ENCODE measurements around the gene LRRC3.
"Not testable (repeated sequence)": the region's sequence is repeated elsewhere in the genome, so short reads cannot be mapped to it uniquely, and the experiment has no call there.

The LRRC3 gene, protein sequence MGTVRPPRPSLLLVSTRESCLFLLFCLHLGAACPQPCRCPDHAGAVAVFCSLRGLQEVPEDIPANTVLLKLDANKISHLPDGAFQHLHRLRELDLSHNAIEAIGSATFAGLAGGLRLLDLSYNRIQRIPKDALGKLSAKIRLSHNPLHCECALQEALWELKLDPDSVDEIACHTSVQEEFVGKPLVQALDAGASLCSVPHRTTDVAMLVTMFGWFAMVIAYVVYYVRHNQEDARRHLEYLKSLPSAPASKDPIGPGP

DNA sequence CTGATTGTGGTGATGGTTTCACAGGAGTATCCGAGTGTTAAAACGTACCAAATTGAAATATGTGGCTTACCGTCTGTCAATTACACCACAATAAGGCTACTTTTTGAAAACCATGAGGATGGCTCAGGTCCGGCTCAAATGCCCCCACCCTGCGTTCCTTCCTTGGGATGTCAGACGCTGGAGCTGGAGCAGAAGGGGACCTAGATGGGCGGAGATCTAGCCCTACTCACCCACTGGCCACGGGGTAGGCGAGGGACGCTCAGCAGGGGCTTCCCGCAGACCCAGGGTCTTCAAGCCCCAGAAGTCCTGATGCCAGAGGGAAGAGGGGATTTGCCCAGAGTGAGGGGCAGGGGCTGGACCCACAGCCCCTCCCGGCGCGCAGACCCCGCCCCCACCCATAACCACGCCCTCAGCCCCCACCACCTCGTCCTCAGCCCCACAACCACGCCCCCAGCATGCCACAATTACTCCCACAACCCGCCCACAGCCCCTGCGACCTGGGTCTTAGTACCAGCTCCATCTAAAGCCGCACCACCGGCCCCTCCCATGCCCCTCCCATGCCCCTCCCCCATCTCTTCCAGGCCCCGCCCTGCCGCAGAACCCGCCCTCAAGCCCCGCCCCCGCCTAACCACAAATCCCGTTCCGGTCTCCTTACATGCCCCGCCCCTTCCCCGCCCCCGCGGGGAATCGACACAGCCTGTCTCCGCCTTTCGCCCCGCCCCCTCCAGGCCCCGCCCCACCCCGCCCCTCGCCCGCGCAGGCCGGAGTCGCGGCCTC lies at the start of gene LRRC3:
TSS of gene LRRC3 (plus strand) at position 764 of the 777 bp plus-strand sequence. CDS start 1,135 bp downstream, outside the sequence.
- DNase-seq = peak; percentile 77

DNA sequence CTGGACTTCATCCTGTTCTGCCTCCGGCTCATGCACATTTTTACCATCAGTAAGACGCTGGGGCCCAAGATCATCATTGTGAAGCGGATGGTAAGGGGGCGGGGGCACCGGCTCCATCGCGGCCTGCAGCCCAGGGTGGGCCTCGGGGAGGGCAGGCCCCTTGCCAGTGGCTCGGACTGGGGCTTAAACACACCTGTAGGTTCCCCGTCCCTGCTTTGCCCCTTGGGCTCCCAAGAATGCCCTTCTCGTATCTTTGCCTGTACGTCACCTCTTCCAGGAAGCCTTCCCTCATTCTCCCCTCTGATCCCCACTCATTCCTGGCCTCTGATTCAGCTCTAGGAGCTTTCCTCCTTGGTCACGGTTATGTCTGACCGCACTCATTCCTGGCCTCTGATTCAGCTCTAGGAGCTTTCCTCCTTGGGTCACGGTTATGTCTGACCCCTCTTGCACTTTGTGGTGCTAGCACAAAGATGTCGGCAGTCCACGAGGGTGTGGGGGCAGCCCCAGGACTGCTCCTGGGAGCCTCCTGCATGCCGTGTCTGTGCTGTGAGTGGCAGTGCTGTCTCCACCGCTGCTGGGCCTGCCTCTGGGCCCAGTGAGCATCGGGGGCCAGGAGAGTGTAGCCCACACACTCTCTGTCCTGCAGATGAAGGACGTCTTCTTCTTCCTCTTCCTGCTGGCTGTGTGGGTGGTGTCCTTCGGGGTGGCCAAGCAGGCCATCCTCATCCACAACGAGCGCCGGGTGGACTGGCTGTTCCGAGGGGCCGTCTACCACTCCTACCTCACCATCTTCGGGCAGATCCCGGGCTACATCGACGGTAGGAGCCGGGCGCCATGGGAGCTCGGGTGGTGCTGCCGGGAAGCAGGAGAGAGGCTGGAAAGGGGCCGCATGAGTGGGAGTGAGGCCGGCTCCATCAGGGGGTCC lies 49.1 kb upstream of the LRRC3 start:
- DNase-seq = no peak

DNA sequence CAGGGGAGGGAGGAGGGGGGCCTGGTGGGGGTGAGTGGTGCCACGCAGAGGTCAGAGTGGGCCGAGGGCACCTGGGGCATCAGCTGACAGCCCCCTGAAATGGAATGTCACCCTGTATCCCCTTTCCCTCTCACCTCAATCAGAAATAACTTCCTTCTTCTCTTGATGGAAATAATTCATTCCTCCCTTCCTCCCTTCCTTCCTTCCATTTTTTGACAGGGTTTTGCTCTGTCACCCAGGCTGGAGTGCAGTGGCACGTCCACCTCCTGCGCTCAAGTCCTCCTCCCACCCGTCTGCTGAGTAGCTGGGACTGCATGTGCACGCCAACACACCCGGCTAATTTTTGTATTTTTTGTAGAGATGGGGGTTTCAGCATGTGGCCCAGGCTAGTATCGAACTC lies 48.4 kb upstream of the LRRC3 start:
- DNase-seq = no peak

DNA sequence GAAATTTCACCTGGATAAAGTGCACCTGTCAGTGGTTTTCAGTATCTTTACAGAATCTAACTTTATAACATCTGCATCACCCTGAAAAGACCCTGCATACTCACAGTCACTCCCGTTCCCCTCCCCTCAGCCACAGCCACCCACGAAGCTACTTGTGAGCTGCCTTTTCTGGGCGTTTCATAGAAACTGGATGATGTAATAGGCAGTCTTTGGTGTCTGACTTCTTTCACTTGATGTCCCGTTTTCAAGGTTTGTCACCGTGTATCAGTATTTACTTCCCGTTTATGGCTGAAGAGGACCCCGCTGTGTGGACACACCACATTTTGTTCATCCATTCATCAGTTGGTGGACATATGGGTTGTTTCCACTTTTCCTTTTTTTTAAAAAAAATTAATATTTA lies 47.8 kb upstream of the LRRC3 start:
- peak; percentile 35 for DNase-seq

DNA sequence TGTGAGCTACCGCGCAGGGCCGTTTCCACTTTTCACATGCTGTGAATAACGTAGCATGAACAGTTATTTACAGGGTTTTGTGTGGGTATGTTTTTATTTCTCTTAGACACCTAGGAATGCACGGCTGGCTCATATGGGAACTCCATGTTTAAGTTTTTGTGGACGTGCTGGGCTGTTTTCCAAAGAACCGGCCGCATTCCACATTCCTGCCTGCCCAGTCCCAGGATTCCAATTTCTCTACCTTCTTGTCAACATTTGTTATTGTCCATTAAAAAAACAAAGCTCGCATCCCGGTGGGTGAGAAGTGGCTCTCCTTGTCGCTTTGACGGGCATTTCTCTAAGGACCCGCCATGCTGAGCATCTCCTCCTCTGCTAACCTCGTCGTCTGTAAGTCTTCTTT lies 47.1 kb upstream of the LRRC3 start:
- no peak for DNase-seq

DNA sequence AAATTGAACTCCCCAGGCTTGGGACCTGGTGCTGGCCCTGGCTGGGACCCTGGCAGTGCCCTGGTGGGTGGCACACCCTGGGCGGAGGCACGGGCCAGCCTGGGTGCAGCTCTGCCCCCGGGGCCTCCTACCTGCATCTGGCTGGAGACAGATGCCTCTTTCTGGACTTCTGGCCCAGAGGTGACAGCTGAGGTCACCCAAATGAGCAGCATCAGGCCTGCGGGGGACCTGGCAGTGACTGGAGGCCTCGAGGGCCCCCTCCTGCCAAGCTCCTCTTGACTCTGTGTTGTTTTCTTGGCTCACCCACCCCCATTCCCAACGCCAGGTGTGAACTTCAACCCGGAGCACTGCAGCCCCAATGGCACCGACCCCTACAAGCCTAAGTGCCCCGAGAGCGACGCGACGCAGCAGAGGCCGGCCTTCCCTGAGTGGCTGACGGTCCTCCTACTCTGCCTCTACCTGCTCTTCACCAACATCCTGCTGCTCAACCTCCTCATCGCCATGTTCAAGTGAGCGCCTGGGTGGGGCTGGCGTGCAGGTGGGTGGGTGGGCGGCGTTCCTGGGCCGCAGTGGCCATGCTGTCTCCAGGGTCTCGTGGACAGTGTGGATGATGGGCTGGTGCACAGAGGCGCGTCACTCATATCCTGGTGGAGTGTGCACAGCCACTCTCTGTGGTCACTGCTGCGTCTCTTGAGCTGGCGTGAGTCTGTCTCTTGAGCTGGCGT lies 41.6 kb upstream of the LRRC3 start:
- DNase-seq = no peak

DNA sequence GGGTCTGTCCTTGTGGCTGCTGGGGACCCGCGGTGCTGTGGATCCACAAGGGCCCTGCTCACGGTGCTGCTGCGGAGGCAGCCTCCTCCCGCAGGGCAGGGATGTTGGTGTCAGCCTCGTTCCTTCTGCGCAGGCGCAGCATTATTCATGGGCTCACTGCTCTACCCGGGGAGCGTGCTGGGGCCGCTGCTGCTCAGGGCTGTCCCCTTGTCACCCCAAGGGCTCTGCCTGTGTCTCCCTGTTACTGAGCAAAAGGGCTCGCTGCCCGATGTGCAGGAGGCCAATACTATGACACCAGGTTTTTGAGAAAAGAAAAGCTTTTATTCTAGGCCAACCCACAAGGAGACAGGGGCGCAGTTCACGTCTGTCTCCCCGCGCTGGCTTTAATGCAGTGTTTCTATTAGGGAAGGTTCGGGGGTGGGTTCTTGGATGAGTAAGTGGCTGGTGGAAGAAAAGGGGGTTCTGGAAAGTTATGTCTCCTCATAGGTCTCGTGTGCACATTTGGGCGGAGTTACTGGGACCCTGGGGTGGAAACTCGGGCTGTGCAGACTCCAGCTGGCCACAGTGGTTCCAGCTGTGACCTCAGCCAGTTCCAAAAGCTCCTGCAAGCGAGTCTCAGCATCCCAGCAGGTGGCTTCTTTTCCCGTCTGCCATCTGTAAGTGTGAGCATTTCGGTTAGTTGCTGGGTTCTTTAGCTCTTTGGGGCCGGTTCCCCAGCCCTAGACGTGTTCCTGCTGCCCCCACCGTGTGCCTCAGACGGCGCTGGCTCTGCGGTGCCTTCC lies 40.8 kb upstream of the LRRC3 start:
- no peak for DNase-seq

DNA sequence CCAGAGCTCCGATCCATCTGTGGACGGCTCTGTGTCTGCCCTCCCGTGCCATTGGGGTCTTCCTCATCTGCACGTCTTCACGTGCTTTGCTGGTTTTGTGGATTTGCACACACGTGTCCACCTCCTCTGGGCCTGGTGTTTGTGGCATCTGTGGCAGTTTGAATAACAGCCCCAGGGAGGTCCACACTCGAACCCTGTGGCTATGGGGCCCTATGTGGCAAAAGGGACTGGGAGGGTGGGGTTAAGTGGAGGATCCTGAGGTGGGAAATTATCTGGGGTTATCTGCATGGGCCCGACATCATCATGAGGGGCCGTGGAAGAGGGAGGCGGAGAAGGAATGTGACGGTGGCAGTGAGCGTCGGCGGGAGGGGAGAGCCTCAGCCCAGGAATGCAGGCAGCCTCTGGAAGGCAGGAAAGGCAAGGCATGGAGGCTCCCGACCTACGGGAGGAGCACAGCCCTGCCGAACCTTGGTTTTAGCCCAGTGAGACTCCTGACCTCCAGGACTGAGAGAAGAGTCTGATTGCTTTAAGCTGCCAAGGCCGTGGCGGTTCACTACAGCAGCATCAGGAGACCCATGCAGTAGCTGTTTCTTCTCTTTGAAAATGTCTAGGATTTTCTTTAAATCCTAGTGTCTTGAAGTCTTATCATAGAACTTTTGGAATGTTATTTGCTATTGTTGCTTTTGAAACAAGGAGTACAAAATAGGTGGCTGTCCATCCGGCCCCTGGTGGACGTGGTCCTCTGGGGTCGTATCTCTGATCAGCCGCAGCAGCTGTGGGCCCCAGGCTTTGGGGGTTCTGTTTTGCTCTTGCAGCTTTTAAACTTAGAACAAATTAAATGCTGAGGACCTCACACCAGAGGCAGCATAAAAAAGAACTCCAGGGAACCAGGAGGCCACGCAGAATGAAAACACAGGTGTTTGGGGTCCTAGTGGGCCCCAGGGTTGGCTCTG lies 40.0 kb upstream of the LRRC3 start:
- no peak for DNase-seq

DNA sequence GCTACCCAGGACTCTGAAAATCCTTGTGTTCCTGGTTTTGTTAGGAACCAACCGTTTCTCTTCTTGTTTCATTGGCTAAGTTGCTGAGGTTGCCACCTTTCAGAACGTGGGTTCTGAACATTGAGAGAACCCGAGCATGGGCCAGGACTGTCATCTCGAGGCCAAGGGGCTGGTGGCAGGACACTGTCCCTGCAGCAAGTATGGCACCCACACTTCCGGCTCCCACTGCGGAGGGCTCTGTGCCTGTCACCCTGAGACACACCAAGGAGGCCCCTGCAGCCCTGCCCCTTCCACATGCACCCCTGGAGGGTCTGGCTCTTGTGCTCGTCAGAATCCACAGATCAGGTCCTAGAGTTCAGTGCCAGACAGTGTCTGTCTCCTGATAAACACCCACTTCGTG lies 39.1 kb upstream of the LRRC3 start:
- no peak for DNase-seq

DNA sequence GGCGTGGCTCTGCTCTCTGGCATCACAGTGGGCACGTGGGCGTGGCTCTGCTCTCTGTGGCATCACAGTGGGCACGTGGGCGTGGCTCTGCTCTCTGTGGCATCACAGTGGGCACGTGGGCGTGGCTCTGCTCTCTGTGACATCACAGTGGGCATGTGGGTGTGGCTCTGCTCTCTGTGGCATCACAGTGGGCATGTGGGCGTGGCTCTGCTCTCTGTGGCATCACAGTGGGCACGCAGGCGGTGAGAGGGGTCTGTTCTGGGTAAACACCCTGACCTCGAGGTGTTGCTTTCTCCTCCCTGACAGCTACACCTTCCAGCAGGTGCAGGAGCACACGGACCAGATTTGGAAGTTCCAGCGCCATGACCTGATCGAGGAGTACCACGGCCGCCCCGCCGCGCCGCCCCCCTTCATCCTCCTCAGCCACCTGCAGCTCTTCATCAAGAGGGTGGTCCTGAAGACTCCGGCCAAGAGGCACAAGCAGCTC lies 37.6 kb upstream of the LRRC3 start:
- not testable (repeated sequence) for DNase-seq

DNA sequence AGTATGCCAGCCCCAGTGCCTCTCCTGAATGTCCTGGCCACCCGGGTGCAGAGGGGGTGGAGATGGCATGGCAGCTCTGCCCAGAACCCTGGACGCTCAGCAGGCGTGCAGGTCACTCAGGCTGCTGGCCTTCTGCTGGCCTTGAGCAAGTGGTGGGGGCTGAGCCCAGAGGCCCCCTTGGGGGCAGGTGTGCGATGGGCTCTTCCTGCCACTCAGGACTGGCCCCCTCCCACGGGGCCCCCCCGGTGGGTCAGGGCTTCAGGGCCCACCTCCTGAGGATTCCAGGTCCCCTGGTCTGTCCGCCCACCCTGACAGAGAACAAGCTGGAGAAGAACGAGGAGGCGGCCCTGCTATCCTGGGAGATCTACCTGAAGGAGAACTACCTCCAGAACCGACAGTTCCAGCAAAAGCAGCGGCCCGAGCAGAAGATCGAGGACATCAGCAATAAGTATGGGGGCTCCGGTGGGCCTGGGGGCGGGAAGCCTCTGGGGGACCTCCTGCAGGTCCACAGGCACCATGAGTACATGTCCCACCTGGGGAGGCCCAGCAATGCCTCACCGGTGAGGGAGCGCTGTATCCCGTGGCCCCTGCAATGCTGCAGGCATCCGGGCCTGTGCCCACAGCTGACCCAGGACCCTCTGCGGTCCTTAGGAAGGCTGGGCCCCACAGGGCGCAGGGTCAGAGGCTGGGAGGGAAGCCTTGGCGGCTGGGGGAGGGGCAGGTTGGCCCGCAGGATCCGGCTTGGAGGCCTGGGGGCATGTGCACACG lies 37.0 kb upstream of the LRRC3 start:
- no peak for DNase-seq

DNA sequence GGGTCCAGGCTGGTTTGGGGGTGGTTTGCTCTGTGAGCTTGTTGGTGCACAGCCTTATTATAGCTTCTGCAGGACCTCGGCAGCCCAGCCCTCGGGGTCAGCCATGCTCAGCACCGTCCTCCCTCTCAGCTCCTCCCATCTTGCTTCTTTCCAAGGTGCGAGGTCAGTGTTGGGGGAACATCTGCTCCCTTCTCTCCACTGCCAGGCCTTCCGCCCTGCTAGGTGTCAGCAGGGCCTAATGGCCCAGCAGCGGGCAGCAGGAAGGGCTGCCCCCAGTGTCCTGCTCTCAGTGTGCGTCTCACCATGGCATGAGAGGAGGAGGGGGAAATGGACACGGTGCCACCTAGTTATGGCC lies 36.5 kb upstream of the LRRC3 start:
- no peak for DNase-seq

DNA sequence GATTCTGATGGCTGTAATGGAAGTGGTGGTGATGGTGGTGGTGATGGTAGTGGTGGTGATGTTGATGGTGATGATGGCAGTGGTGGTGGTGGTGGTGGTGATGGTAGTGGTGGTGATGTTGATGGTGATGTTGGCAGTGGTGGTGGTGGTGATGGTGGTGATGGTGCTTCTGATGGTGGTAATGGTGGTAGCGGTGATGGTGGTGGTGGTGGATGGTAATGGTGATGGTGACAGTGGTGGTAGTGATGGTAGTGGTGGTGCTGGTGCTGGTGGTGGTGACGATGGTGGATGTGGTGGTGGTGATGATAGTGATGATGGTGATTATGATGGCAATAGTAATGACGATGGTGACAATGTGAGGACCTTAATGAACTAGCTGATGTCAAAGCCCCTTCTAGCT lies 35.6 kb upstream of the LRRC3 start:
- no peak for DNase-seq

DNA sequence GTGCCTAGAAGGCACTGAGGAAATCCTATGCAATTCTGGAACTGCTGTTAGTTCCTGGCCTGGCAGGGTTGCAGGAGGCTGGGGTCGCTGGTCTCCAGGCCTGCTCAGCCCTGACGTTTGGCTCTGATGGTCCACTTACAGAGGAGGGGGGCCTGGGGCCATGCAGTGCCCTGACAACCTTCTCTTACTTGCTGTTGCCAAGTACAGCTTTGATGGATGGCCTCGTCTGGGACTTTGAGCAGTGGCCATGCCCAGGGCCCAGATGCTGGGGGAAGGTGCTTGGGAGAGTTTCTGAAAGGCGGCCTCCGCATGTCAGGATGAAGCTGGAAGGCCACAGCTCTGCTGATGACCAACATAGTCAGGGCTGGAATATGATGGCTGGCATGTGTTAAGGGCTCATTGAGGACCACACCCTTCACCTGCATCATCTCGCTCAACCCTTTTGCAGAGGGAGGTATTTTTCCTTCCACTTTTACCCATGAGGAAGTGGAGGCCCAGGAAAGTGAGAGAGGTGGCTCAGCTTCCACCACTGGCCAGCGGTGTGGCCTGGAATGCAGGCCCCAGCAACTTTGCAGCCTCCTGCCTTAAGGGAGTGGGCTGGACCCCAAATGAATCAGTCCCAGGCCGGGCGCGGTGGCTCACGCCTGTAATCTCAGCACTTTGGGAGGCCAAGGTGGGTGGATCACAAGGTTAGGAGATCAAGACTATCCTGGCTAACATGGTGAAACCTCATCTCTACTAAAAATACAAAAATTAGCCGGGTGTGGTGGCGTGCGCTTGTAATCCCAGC lies 34.7 kb upstream of the LRRC3 start:
- DNase-seq = no peak

DNA sequence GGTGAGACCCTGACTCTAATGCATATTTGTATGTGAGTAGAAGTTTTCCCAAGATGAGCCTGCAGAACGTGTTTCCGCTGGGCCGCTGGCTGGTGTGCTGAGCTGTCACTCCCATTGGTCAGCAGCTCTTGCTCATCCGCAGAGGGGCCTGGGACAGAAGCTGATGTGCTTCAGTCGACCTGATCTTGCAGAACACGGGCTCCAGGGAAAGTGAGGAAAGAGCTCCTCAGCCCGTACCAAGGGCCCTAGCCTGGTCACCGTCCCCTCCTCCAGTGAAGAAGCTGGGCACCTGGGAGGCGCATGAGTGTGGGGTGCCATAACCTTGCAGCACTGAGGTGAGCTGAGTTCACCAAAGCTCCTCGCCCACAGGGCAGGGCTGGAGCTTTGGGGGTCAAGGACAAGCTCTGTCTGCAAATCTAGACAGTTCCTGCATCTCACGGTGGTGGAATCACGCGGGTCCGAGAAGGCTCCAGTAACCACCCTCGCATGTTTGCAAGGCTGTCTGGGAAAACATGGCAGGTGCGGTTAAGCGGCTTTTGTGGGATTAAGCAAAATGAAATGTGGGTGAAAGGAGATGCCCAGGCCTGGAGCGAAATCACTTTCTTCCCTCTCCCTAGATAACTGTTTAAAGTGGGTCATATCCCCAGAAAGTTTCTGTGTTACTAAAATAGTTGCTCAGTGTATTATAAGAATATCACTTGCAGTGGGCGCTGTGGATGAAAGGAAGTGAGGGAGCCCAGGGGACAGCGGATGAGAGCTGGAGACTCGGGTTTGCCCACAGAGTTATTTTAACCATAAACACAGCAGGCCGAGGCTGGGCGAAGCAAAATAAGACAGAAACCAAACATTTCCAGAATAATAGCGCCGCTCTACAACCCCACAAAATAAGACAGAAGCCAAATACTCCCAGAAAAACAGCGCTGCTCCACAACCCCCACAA lies 33.1 kb upstream of the LRRC3 start:
- DNase-seq = no peak

DNA sequence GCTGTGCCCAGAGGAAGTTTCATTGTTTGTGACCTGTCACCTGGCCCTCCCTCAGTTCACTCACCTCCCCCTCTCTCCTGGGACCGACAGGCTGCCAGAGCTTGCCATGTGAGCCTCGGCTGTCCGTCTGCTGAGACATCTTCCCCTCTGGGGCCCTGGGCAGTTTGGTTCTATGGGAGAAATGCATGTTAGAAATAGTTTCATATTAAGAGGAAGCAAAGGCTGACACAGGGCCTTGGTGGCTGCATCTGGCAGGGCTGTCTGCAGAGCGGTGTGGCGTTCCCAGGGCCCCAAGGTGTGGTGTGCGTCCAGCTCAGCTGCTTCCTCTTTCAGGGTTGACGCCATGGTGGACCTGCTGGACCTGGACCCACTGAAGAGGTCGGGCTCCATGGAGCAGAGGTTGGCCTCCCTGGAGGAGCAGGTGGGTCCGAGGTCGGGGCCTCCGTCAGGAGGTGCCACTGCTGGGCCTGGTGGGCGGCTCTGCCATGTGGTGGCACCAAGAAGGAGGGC lies 31.9 kb upstream of the LRRC3 start:
- no peak for DNase-seq

DNA sequence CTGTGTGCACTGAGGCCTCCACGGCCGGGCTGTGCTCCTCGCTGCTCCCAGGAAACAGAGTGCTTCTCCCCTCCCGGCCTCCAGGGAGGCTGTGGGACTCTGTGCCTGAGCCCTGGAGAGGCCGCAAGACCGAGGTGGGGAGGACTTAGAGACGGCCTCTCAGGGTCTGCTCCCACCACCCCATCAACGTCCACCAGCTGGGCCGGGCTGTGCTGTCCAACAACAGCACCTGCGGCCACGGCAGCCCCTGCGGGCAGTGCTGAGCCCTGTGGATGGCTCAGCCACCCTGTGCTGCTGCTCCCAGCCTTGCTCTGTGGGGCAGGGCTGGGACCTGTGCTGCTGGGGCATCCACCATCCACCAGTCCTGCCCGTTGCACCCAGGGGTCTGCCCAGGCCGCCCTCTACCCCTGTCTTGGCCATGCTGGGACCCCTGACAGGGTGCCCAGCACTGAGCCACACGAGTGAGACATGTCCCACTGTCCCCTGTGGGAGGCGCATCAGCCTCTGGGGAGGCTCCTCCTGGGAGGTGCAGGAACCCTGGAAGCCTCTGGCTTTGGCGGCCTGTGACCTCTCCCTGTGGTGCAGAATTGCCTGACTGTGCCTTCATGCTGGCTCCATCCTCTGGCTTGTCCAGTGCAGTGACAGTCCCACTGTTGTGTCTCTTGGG lies 31.2 kb upstream of the LRRC3 start:
- no peak for DNase-seq
